Natural killer cell (primary cell): ENCODE data around the gene CDK14. TPM values are rescaled to one million over a fixed set of nuclear protein-coding genes. Genes with fewer than 3 reads are reported as not detected.

Experiments used
- ATAC-seq, 3 donors: fragments of 150-1000 bp in 2 of 3; fragments of 200-7000 bp in 1 of 3; cut with Tn5 transposase; 1 replicate in 1 of 3; 2 replicates in 2 of 3; pipeline ENCODE4 v1.10.0; 2021; ENCODE audit warnings: mild to moderate bottlenecking in 2 of 3, moderate library complexity in 2 of 3
- DNase-seq, 2 donors: peaks; one replicate each; pipeline versions ENCODE4 v3.0.0 to v3.0.0-alpha.2; 2013 to 2021; ENCODE audit warnings: mixed read lengths in 1 of 2
- H3K27ac ChIP-seq: one replicate; pipeline ENCODE4 v1.5.1; 2013; ENCODE audit warnings: mild to moderate bottlenecking, low read length
- H3K27me3 ChIP-seq: one replicate; pipeline ENCODE4 v1.6.1; 2013; ENCODE audit warnings: low read length; ENCODE audit not compliant: control insufficient read depth, insufficient read depth
- H3K36me3 ChIP-seq: one replicate; pipeline ENCODE4 v1.6.1; 2013; ENCODE audit warnings: low read length; ENCODE audit not compliant: control insufficient read depth, insufficient read depth
- H3K4me1 ChIP-seq: one replicate; pipeline ENCODE4 v1.6.1; 2013; ENCODE audit warnings: low read length; ENCODE audit not compliant: control insufficient read depth, insufficient read depth
- H3K4me3 ChIP-seq: one replicate; pipeline ENCODE4 v1.5.1; 2013; ENCODE audit warnings: low read length
- H3K9me3 ChIP-seq: one replicate; pipeline ENCODE4 v1.6.1; 2013; ENCODE audit warnings: low read length; ENCODE audit not compliant: control insufficient read depth, insufficient read depth
- H3K27ac Mint-ChIP-seq, 2 donors: one replicate each; pipeline ENCODE4 v1.8.0; 2022; ENCODE audit warnings: mild to moderate bottlenecking in 2 of 2, mixed read lengths in 2 of 2, moderate library complexity in 1 of 2
- H3K27me3 Mint-ChIP-seq, 2 donors: one replicate each; pipeline ENCODE4 v1.8.0; 2022; ENCODE audit warnings: low read depth in 2 of 2, mixed read lengths in 2 of 2
- H3K36me3 Mint-ChIP-seq: one replicate; pipeline ENCODE4 v1.8.0; 2022; ENCODE audit warnings: mixed read lengths
- H3K4me1 Mint-ChIP-seq, 2 donors: one replicate each; pipeline ENCODE4 v1.8.0; 2022; ENCODE audit warnings: mixed read lengths in 2 of 2
- H3K4me3 Mint-ChIP-seq: one replicate; pipeline ENCODE4 v1.8.0; 2022; ENCODE audit warnings: mild to moderate bottlenecking, moderate library complexity, mixed read lengths
- H3K9me3 Mint-ChIP-seq, 2 donors: one replicate each; pipeline ENCODE4 v1.8.0; 2022; ENCODE audit warnings: mixed read lengths in 2 of 2
- CTCF ChIP-seq: fragments of 200-600 bp; IDR thresholded peaks from one replicate; pipeline ENCODE4 v1.8.0; 2022; ENCODE audit warnings: antibody characterized with exemption
- WGBS: methylation state at CpG from one replicate; pipeline ENCODE4 v1.1.7; 2013; ENCODE audit warnings: missing lambda C conversion rate; ENCODE audit not compliant: insufficient coverage; 5-methylcytosine and 5-hydroxymethylcytosine counted together
- intact Hi-C: fragments of 100-400 bp; cut with micrococcal nuclease; formaldehyde crosslinking; loops from one replicate; pipeline ENCODE4 v1.14.2; 2022
- total RNA-seq, 4 donors: library from RNA; stranded (reverse); fragments of 120-200 nt in 1 of 4; gene quantifications; one replicate each; pipeline versions ENCODE4 v1.2.3 to v1.2.4, GENCODE V29; 2013 to 2022

Gene CDK14
- total RNA-seq, 3 donors from 2014 or later (not counting 1 experiment from before 2014, with no cell fraction given), result 1.2 to 12.5 (median 1.9) TPM

GRCh38 chr7:90859521-90859920 is 263.4 kb downstream of the CDK14 start:
- intact Hi-C loops, result no loop called here
- ATAC-seq, result no peak
- Histone ChIP-seq H3K9me3 (peaks cover 5% of the 10 kb centered on the region), H3K27me3 (no peaks in the 10 kb centered on the region), H3K4me1 (no peaks in the 10 kb centered on the region), H3K27ac (no peak overlapping the region), H3K36me3 (no peaks in the 10 kb centered on the region), H3K4me3 (no peak overlapping the region)
- Mint-ChIP-seq H3K4me3 (no peak overlapping the region), H3K27me3 (no peaks in the 10 kb centered on the region), H3K36me3 (no peaks in the 10 kb centered on the region), H3K27ac (no peak overlapping the region), H3K9me3 (peaks cover 6 to 9% of the 10 kb centered on the region in 2 donors), H3K4me1 (no peaks in the 10 kb centered on the region)
- no peak for TF ChIP-seq CTCF
- DNase-seq, result no peak

DNA sequence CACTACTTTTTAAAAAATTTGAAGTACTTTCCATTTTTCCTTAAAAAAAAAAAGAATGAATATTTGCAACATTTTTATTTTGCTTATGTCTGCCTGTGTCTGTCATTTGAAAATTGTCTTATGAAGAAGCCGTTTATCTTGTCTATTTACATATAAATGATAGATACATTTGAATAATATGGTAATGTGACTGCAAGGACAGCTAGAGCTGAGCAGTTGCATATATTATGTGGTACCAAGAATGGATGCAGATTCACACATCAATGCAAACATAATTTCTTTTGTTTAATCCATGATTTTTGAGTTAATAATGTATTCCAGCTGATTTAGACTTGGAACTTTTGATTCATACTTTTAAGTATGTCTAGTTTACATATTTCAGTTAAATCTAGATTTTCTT is 268.0 kb downstream of the CDK14 start:
- Histone ChIP-seq H3K4me1 (no peaks in the 10 kb centered on the region), H3K36me3 (no peaks in the 10 kb centered on the region), H3K9me3 (peaks cover 5% of the 10 kb centered on the region), H3K27ac (no peak overlapping the region), H3K27me3 (no peaks in the 10 kb centered on the region), H3K4me3 (no peak overlapping the region)
- H3K36me3 Mint-ChIP-seq, result no peaks in the 10 kb centered on the region
- H3K9me3 Mint-ChIP-seq, result peaks cover 7 to 10% of the 10 kb centered on the region in 2 donors
- no peak for TF ChIP-seq CTCF
- H3K27ac Mint-ChIP-seq, result no peak overlapping the region
- intact Hi-C loops, result no loop called here
- H3K4me3 Mint-ChIP-seq, result no peak overlapping the region
- ATAC-seq, result no peak
- DNase-seq, result no peak
- no peaks in the 10 kb centered on the region for H3K27me3 Mint-ChIP-seq
- 100% methylated on average over 1 of the region's 1 CpG for WGBS
- H3K4me1 Mint-ChIP-seq, result no peaks in the 10 kb centered on the region

- no peaks in the 10 kb centered on the region for H3K4me1 Mint-ChIP-seq
- no peak overlapping the region for H3K4me3 Mint-ChIP-seq
- peaks cover 9 to 10% of the 10 kb centered on the region in 2 donors for H3K9me3 Mint-ChIP-seq
- Histone ChIP-seq H3K4me3 (no peak overlapping the region), H3K4me1 (no peaks in the 10 kb centered on the region), H3K36me3 (no peaks in the 10 kb centered on the region), H3K27me3 (no peaks in the 10 kb centered on the region), H3K9me3 (no peaks in the 10 kb centered on the region), H3K27ac (no peak overlapping the region)
- DNase-seq (no peak), ATAC-seq (no peak)
- no peaks in the 10 kb centered on the region for H3K36me3 Mint-ChIP-seq
- intact Hi-C loops, result no loop called here
- no peaks in the 10 kb centered on the region for H3K27me3 Mint-ChIP-seq
- WGBS, result 93% methylated on average over 1 of the region's 1 CpG
- no peak for TF ChIP-seq CTCF
- H3K27ac Mint-ChIP-seq, result no peak overlapping the region
Observed at GRCh38 chr7:90869335-90869734, 273.2 kb downstream of the CDK14 start.

DNA sequence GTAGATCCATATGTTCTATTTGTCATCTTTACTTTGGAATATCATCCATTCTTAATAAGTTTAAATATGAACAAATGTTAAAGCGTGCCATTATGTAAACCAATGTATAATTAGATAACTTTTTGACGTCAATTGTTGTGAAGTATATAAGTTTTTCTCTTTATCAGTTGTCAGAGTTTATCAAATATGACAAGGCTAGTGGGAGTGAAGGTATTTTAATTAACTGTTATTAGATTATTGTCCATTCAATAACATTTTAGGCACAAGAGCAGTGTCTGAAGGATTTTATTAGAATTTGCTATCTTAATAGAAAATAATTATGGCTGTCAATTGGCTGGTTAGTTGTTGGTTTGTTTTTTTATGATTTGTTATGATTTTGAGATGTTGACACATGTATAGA is 280.6 kb downstream of the CDK14 start:
- H3K4me1 Mint-ChIP-seq, result no peaks in the 10 kb centered on the region
- H3K27me3 ChIP-seq, result no peaks in the 10 kb centered on the region
- ATAC-seq, result no peak
- no peak overlapping the region for H3K27ac Mint-ChIP-seq
- H3K9me3 ChIP-seq, result peaks cover 5% of the 10 kb centered on the region
- no peaks in the 10 kb centered on the region for H3K27me3 Mint-ChIP-seq
- no peak overlapping the region for H3K4me3 Mint-ChIP-seq
- peaks cover 13 to 18% of the 10 kb centered on the region in 2 donors for H3K9me3 Mint-ChIP-seq
- H3K36me3 Mint-ChIP-seq, result no peaks in the 10 kb centered on the region
- H3K4me3 ChIP-seq, result no peak overlapping the region
- no peaks in the 10 kb centered on the region for H3K36me3 ChIP-seq
- intact Hi-C loops, result no loop called here
- no peak for TF ChIP-seq CTCF
- H3K4me1 ChIP-seq, result no peaks in the 10 kb centered on the region
- DNase-seq, result no peak
- 100% methylated on average over 1 of the region's 2 CpGs for WGBS
- no peak overlapping the region for H3K27ac ChIP-seq
